Astrocyte of the cerebellum (primary cell): ENCODE measurements around the gene SIGLEC14.

Experiments
- DNase-seq: peaks from one replicate; pipeline ENCODE4 v3.0.0-alpha.2; 2011; ENCODE audit warnings: low read depth
- H3K4me3 ChIP-seq: 2 replicates; pipeline ENCODE4 v1.5.1; 2011; ENCODE audit warnings: mild to moderate bottlenecking, low read depth, low read length, moderate library complexity
- CTCF ChIP-seq: IDR thresholded peaks from 2 replicates; pipeline ENCODE4 v1.5.1; 2012; ENCODE audit warnings: low read length, low read depth, moderate library complexity, mild to moderate bottlenecking; ENCODE audit errors: missing control alignments
- in situ Hi-C: cut with HindIII; loops from 2 replicates; pipeline ENCODE4 v1.10.0; 2017; ENCODE audit warnings: low sequenced_read_pairs

SIGLEC14 gene

GRCh38 chr19:51595190-51596175, 51.1 kb downstream of the SIGLEC14 start:
- H3K4me3 ChIP-seq = no peak overlapping the region
- in situ Hi-C loops = loop anchor here (5.0 kb wide), 1 partner anchor 43 kb away; no protein-coding TSS in a partner anchor
- no peak for DNase-seq
- TF ChIP-seq CTCF = no peak

GRCh38 chr19:51594774-51595109, 51.9 kb downstream of the SIGLEC14 start:
- in situ Hi-C loops = loop anchor here (5.0 kb wide), 1 partner anchor 42 kb away; no protein-coding TSS in a partner anchor
- no peak for TF ChIP-seq CTCF
- DNase-seq = no peak
- H3K4me3 ChIP-seq = peak overlapping the region; percentile 59

- peak overlapping the region; percentile 59 for H3K4me3 ChIP-seq
- no peak for TF ChIP-seq CTCF
- peak; percentile 93 for DNase-seq
- in situ Hi-C loops = no loop called here
Measured at GRCh38 chr19:51593969-51594773, 52.5 kb downstream of the SIGLEC14 start.

GRCh38 chr19:51593138-51593890, 53.3 kb downstream of the SIGLEC14 start:
- peak overlapping the region; percentile 59 for H3K4me3 ChIP-seq
- TF ChIP-seq CTCF = no peak
- DNase-seq = no peak
- in situ Hi-C loops = no loop called here
